K562 (cell line): ENCODE results near the gene CCNJL.

ENCODE experiments used
- EP300 ChIP-seq: IDR thresholded peaks from 2 replicates; pipeline ENCODE4 v1.6.1; 2012; ENCODE audit warnings: low read length, improper control_type of control experiment
- GABPB2 ChIP-seq: fragments of 250-450 bp; sonication (Bioruptor Pico); conservative IDR thresholded peaks from 2 replicates; pipeline ENCODE4 v1.5.1; 2021; ENCODE audit warnings: mild to moderate bottlenecking
- HIVEP1 ChIP-seq: fragments of 250-450 bp; sonication (Bioruptor Pico); IDR thresholded peaks from 2 replicates; pipeline ENCODE4 v1.4.0; 2020; ENCODE audit warnings: mild to moderate bottlenecking
- MYC ChIP-seq, 2 experiments: fragments of 250-450 bp in 1 of 2; sonication (Bioruptor Pico) in 1 of 2; IDR thresholded peaks; 2 replicates each; pipeline versions ENCODE4 v1.5.1 to v1.6.1; 2012 to 2021; ENCODE audit warnings: low read depth in 2 of 2, borderline replicate concordance in 1 of 2, improper control_type of control experiment in 1 of 2, low read length in 1 of 2, mild to moderate bottlenecking in 1 of 2, moderate library complexity in 1 of 2
- POLR2A ChIP-seq: fragments of 450-650 bp; conservative IDR thresholded peaks from 2 replicates; pipeline ENCODE4 v1.6.1; 2016
- SIN3A ChIP-seq, 2 experiments: fragments of 150-350 bp in 1 of 2; IDR thresholded peaks; 2 replicates each; pipeline ENCODE4 v1.6.1; 2011 to 2016; ENCODE audit warnings: borderline replicate concordance in 2 of 2, low read depth in 2 of 2, low read length in 2 of 2, mild to moderate bottlenecking in 2 of 2, moderate library complexity in 2 of 2; ENCODE audit not compliant: control insufficient read depth in 1 of 2
- SMC3 ChIP-seq: conservative IDR thresholded peaks from 2 replicates; pipeline ENCODE4 v1.6.1; 2011; ENCODE audit warnings: low read depth, low read length, improper control_type of control experiment; ENCODE audit not compliant: insufficient read depth
- SP1 ChIP-seq: sonication (generic); formaldehyde crosslinking; IDR thresholded peaks from 2 replicates; pipeline ENCODE4 v1.8.1; 2022; ENCODE audit warnings: mild to moderate bottlenecking, missing genetic modification reagents
- STAG1 ChIP-seq: sonication (generic); formaldehyde crosslinking; IDR thresholded peaks from 2 replicates; pipeline ENCODE4 v1.5.0; 2020; ENCODE audit warnings: missing genetic modification reagents, borderline replicate concordance
- TRIM24 ChIP-seq, 2 experiments: fragments of 450-650 bp; IDR thresholded peaks; 2 replicates each; pipeline ENCODE4 v1.6.1; 2016
- TF ChIP-seq, protein P1 (sequence below): fragments of 450-650 bp; IDR thresholded peaks from 2 replicates; pipeline ENCODE4 v1.6.1; 2016; ENCODE audit warnings: borderline replicate concordance
- TF ChIP-seq, protein P2 (sequence below), 2 experiments: fragments of 200-800 bp in 1 of 2; sonication (Bioruptor generic) in 1 of 2; sonication (generic) in 1 of 2; formaldehyde crosslinking in 1 of 2; IDR thresholded peaks in 1 of 2; conservative IDR thresholded peaks in 1 of 2; 2 replicates each; pipeline versions ENCODE4 v1.5.0 to v1.6.1; 2016 to 2020; ENCODE audit warnings: missing compliant biosample characterization in 1 of 2, missing genetic modification characterization in 1 of 2, missing genetic modification reagents in 1 of 2
- TF ChIP-seq, protein P3 (sequence below), 3 experiments: IDR thresholded peaks in 2 of 3; conservative IDR thresholded peaks in 1 of 3; 2 replicates each; pipeline ENCODE4 v1.5.1; 2011 to 2012; ENCODE audit warnings: low read length in 3 of 3, mild to moderate bottlenecking in 3 of 3, control low read depth in 2 of 3, improper control_type of control experiment in 1 of 3, inconsistent platforms in 1 of 3, low read depth in 1 of 3, mixed read lengths in 1 of 3, moderate library complexity in 1 of 3; ENCODE audit not compliant: insufficient read depth in 2 of 3

DNA sequence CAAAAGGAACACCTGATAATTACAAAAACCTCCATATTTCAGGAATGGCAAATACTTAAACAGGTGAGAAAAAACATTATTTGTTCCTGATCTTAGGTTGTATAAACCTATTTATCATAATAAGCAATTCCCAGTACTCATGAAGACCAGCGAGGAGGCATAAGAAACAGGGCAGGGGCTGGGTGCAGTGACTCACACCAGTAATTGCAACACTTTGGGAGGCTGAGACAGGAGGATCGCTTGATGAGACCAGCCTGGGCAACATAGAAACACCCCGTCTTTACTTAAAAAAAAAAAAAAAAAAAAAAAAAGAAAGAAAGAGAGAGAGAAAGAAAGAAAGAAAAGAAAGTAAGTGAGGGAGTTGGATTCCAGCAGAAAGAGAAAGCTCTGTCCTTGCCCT is 21.6 kb downstream of the CCNJL start:
- TF ChIP-seq GABPB2 (CRISPR knock-in tag) (no peak), EP300 (no peak), SMC3 (no peak), TRIM24 (IDR thresholded peaks at IDR 0.05) (no peak), POLR2A (no peak), STAG1 (CRISPR knock-in tag) (no peak), SIN3A (IDR thresholded peaks at IDR 0.05; ENCODE audit: borderline replicate concordance in 2 of 2, control insufficient read depth in 1 of 2, low read depth in 2 of 2, low read length in 2 of 2) (no peak), SP1 (CRISPR knock-in tag) (no peak), MYC (IDR thresholded peaks at IDR 0.05; ENCODE audit: low read depth, low read length) (no peak), MYC (CRISPR knock-in tag; IDR thresholded peaks at IDR 0.05; ENCODE audit: borderline replicate concordance, low read depth) (no peak), HIVEP1 (CRISPR knock-in tag) (no peak)
- TF ChIP-seq, protein P1, sequence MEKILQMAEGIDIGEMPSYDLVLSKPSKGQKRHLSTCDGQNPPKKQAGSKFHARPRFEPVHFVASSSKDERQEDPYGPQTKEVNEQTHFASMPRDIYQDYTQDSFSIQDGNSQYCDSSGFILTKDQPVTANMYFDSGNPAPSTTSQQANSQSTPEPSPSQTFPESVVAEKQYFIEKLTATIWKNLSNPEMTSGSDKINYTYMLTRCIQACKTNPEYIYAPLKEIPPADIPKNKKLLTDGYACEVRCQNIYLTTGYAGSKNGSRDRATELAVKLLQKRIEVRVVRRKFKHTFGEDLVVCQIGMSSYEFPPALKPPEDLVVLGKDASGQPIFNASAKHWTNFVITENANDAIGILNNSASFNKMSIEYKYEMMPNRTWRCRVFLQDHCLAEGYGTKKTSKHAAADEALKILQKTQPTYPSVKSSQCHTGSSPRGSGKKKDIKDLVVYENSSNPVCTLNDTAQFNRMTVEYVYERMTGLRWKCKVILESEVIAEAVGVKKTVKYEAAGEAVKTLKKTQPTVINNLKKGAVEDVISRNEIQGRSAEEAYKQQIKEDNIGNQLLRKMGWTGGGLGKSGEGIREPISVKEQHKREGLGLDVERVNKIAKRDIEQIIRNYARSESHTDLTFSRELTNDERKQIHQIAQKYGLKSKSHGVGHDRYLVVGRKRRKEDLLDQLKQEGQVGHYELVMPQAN = no peak
- TF ChIP-seq, protein P2, sequence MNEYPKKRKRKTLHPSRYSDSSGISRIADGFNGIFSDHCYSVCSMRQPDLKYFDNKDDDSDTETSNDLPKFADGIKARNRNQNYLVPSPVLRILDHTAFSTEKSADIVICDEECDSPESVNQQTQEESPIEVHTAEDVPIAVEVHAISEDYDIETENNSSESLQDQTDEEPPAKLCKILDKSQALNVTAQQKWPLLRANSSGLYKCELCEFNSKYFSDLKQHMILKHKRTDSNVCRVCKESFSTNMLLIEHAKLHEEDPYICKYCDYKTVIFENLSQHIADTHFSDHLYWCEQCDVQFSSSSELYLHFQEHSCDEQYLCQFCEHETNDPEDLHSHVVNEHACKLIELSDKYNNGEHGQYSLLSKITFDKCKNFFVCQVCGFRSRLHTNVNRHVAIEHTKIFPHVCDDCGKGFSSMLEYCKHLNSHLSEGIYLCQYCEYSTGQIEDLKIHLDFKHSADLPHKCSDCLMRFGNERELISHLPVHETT (CRISPR knock-in tag; conservative IDR thresholded peaks at IDR 0.05 in 1 of 2, IDR thresholded peaks at IDR 0.05 in 1 of 2) = no peak
- TF ChIP-seq, protein P3, sequence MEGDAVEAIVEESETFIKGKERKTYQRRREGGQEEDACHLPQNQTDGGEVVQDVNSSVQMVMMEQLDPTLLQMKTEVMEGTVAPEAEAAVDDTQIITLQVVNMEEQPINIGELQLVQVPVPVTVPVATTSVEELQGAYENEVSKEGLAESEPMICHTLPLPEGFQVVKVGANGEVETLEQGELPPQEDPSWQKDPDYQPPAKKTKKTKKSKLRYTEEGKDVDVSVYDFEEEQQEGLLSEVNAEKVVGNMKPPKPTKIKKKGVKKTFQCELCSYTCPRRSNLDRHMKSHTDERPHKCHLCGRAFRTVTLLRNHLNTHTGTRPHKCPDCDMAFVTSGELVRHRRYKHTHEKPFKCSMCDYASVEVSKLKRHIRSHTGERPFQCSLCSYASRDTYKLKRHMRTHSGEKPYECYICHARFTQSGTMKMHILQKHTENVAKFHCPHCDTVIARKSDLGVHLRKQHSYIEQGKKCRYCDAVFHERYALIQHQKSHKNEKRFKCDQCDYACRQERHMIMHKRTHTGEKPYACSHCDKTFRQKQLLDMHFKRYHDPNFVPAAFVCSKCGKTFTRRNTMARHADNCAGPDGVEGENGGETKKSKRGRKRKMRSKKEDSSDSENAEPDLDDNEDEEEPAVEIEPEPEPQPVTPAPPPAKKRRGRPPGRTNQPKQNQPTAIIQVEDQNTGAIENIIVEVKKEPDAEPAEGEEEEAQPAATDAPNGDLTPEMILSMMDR (IDR thresholded peaks at IDR 0.05 in 2 of 3, conservative IDR thresholded peaks at IDR 0.05 in 1 of 3; ENCODE audit: insufficient read depth in 2 of 3, low read depth in 1 of 3, low read length in 3 of 3) = no peak
